CD14-positive monocyte (primary cell): ENCODE data around the gene DAB2IP. TPM values are rescaled to one million over a fixed set of nuclear protein-coding genes. Genes with fewer than 3 reads are reported as not detected.

ENCODE experiments used
- DNase-seq, 3 donors: peaks; one replicate each; pipeline ENCODE4 v3.0.0-alpha.2; 2011 to 2022
- H2AFZ ChIP-seq: 2 replicates; pipeline ENCODE4 v1.6.0; 2012; ENCODE audit warnings: mild to moderate bottlenecking, low read depth, low read length, inconsistent platforms; ENCODE audit not compliant: insufficient read depth, poor library complexity, severe bottlenecking
- H3K27ac ChIP-seq, 2 donors: 1 replicate in 1 of 2; 2 replicates in 1 of 2; pipeline ENCODE4 v1.5.1; 2012 to 2013; ENCODE audit warnings: low read length in 2 of 2, control low read depth in 1 of 2, inconsistent platforms in 1 of 2, low read depth in 1 of 2, mild to moderate bottlenecking in 1 of 2
- H3K27me3 ChIP-seq, 2 donors: one replicate each; pipeline versions ENCODE4 v1.6.0 to v1.6.1; 2011 to 2013; ENCODE audit warnings: low read length in 2 of 2; ENCODE audit not compliant: control insufficient read depth in 2 of 2, insufficient read depth in 2 of 2
- H3K36me3 ChIP-seq, 2 donors: replicated peaks in 1 of 2; 1 replicate in 1 of 2; 2 replicates in 1 of 2; pipeline versions ENCODE4 v1.5.1 to v1.6.1; 2012 to 2013; ENCODE audit warnings: low read length in 2 of 2, control low read depth in 1 of 2, inconsistent platforms in 1 of 2, mild to moderate bottlenecking in 1 of 2; ENCODE audit not compliant: insufficient read depth in 2 of 2, control insufficient read depth in 1 of 2
- H3K4me1 ChIP-seq, 2 donors: 1 replicate in 1 of 2; 2 replicates in 1 of 2; pipeline versions ENCODE4 v1.5.1 to v1.6.1; 2012 to 2013; ENCODE audit warnings: low read length in 2 of 2, control low read depth in 1 of 2, inconsistent platforms in 1 of 2, mild to moderate bottlenecking in 1 of 2, moderate library complexity in 1 of 2; ENCODE audit not compliant: insufficient read depth in 2 of 2, control insufficient read depth in 1 of 2
- H3K4me2 ChIP-seq: replicated peaks from 2 replicates; pipeline ENCODE3; 2012; ENCODE audit warnings: low read length, moderate library complexity, mild to moderate bottlenecking; ENCODE audit not compliant: poor library complexity, severe bottlenecking; ENCODE audit errors: extremely low read depth
- H3K4me3 ChIP-seq, 3 experiments: fragments of 200-600 bp in 1 of 3; sonication (generic) in 1 of 3; replicated peaks in 1 of 3; 1 replicate in 2 of 3; 2 replicates in 1 of 3; pipeline ENCODE4 v1.5.1; 2011 to 2013; ENCODE audit warnings: low read length in 3 of 3, mild to moderate bottlenecking in 3 of 3, control low read depth in 2 of 3, low read depth in 2 of 3, inconsistent platforms in 1 of 3, moderate library complexity in 1 of 3
- H3K79me2 ChIP-seq: 2 replicates; pipeline ENCODE4 v1.6.0; 2012; ENCODE audit warnings: mild to moderate bottlenecking, control low read depth, inconsistent platforms, low read length, moderate library complexity; ENCODE audit not compliant: insufficient read depth
- H3K9ac ChIP-seq: 2 replicates; pipeline ENCODE4 v1.6.0; 2017; ENCODE audit warnings: low read length, mild to moderate bottlenecking; ENCODE audit not compliant: insufficient read depth, poor library complexity, severe bottlenecking
- H3K9me3 ChIP-seq, 2 donors: replicated peaks in 1 of 2; 1 replicate in 1 of 2; 2 replicates in 1 of 2; pipeline versions ENCODE4 v1.5.1 to v1.6.1; 2012 to 2013; ENCODE audit warnings: low read length in 2 of 2, control low read depth in 1 of 2; ENCODE audit not compliant: control insufficient read depth in 1 of 2, insufficient read depth in 1 of 2
- H4K20me1 ChIP-seq: 2 replicates; pipeline ENCODE4 v1.6.0; 2012; ENCODE audit warnings: mild to moderate bottlenecking, low read length, control low read depth, moderate library complexity; ENCODE audit not compliant: insufficient read depth
- H3K27ac Mint-ChIP-seq, 7 donors: one replicate each; pipeline ENCODE4 v1.8.0; 2020; ENCODE audit warnings: mild to moderate bottlenecking in 7 of 7, mixed read lengths in 7 of 7, moderate library complexity in 6 of 7, inconsistent platforms in 2 of 7
- H3K27me3 Mint-ChIP-seq, 3 donors: one replicate each; pipeline ENCODE4 v1.8.0; 2021 to 2022; ENCODE audit warnings: low read depth in 3 of 3, mild to moderate bottlenecking in 3 of 3, mixed read lengths in 3 of 3, moderate library complexity in 3 of 3, inconsistent platforms in 1 of 3
- H3K36me3 Mint-ChIP-seq, 2 donors: one replicate each; pipeline ENCODE4 v1.8.0; 2020; ENCODE audit warnings: mixed read lengths in 2 of 2, inconsistent platforms in 1 of 2, mild to moderate bottlenecking in 1 of 2
- H3K4me1 Mint-ChIP-seq: one replicate; pipeline ENCODE4 v1.8.0; 2020; ENCODE audit warnings: mild to moderate bottlenecking, mixed read lengths
- H3K4me3 Mint-ChIP-seq, 2 donors: one replicate each; pipeline ENCODE4 v1.8.0; 2020; ENCODE audit warnings: mild to moderate bottlenecking in 2 of 2, mixed read lengths in 2 of 2, moderate library complexity in 1 of 2
- H3K9me3 Mint-ChIP-seq, 7 donors: one replicate each; pipeline ENCODE4 v1.8.0; 2020 to 2022; ENCODE audit warnings: mixed read lengths in 7 of 7, mild to moderate bottlenecking in 6 of 7, moderate library complexity in 6 of 7, inconsistent platforms in 2 of 7
- WGBS: methylation state at CpG from one replicate; pipeline ENCODE4 v1.1.5; 2013; ENCODE audit warnings: missing lambda C conversion rate; ENCODE audit not compliant: insufficient coverage; 5-methylcytosine and 5-hydroxymethylcytosine counted together
- intact Hi-C, 2 donors: fragments of 100-400 bp; cut with micrococcal nuclease; formaldehyde crosslinking; loops; one replicate each; pipeline versions ENCODE4 v1.15.0 to v1.15.1; 2023
- polyA plus RNA-seq, 3 donors: library from polyadenylated mRNA; depleted of rRNA in 1 of 3; unstranded in 2 of 3; stranded (reverse) in 1 of 3; fragments of 300-500 nt in 2 of 3; fragments of >200 nt in 1 of 3; fragmentation: Illumina TruSeq in 2 of 3; gene quantifications; 1 replicate in 2 of 3; 2 replicates in 1 of 3; pipeline ENCODE4 v1.2.3, GENCODE V29; 2012 to 2021
- TF ChIP-seq, protein P1 (sequence below): fragments of 200-600 bp; IDR thresholded peaks from one replicate; pipeline ENCODE4 v1.8.0; 2022; ENCODE audit warnings: antibody characterized with exemption, mild to moderate bottlenecking

The DAB2IP gene
- polyA plus RNA-seq, 3 donors, result 0.13 TPM; not detected in 2

DNA sequence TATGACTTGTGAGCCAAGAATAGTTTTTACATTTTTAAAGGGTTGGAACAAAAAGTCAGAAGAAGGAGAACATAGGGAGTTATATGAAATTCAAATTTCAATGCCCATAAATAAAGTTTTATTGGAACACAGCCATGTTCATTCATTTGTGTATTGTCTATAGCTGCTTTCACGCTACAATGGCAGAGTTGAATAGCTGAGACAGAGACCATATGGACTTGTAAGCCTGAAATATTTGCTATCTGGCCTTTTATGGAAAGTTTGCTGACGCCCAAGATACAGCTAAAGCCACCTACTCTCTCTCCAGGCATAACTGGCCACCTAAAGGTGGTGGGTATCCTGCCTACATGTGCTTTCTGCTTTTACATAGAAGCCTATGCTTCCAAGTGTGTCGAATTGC lies 10.9 kb downstream of the DAB2IP start:
- Mint-ChIP-seq H3K4me1 (no peaks in the 10 kb centered on the region), H3K36me3 (no peaks in the 10 kb centered on the region), H3K27me3 (peaks cover 20 to 26% (median 20%) of the 10 kb centered on the region in 3 donors), H3K9me3 (no peaks in the 10 kb centered on the region), H3K4me3 (no peak overlapping the region), H3K27ac (peak overlapping the region in 1 of 7 donors; percentile 52)
- Histone ChIP-seq H3K36me3 (no peaks in the 10 kb centered on the region), H3K79me2 (no peaks in the 10 kb centered on the region), H3K27ac (no peak overlapping the region), H3K4me2 (no peak overlapping the region), H3K4me1 (no peaks in the 10 kb centered on the region), H3K27me3 (peaks cover 0 to 18% of the 10 kb centered on the region in 2 donors), H4K20me1 (no peaks in the 10 kb centered on the region), H2AFZ (no peak overlapping the region), H3K4me3 (no peak overlapping the region), H3K9ac (no peak overlapping the region), H3K9me3 (no peaks in the 10 kb centered on the region)
- WGBS, result no CpG with 5 or more reads among the region's 3 CpGs
- intact Hi-C loops, result no loop called here
- no peak for DNase-seq
- TF ChIP-seq, protein P1, sequence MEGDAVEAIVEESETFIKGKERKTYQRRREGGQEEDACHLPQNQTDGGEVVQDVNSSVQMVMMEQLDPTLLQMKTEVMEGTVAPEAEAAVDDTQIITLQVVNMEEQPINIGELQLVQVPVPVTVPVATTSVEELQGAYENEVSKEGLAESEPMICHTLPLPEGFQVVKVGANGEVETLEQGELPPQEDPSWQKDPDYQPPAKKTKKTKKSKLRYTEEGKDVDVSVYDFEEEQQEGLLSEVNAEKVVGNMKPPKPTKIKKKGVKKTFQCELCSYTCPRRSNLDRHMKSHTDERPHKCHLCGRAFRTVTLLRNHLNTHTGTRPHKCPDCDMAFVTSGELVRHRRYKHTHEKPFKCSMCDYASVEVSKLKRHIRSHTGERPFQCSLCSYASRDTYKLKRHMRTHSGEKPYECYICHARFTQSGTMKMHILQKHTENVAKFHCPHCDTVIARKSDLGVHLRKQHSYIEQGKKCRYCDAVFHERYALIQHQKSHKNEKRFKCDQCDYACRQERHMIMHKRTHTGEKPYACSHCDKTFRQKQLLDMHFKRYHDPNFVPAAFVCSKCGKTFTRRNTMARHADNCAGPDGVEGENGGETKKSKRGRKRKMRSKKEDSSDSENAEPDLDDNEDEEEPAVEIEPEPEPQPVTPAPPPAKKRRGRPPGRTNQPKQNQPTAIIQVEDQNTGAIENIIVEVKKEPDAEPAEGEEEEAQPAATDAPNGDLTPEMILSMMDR, result no peak

DNA sequence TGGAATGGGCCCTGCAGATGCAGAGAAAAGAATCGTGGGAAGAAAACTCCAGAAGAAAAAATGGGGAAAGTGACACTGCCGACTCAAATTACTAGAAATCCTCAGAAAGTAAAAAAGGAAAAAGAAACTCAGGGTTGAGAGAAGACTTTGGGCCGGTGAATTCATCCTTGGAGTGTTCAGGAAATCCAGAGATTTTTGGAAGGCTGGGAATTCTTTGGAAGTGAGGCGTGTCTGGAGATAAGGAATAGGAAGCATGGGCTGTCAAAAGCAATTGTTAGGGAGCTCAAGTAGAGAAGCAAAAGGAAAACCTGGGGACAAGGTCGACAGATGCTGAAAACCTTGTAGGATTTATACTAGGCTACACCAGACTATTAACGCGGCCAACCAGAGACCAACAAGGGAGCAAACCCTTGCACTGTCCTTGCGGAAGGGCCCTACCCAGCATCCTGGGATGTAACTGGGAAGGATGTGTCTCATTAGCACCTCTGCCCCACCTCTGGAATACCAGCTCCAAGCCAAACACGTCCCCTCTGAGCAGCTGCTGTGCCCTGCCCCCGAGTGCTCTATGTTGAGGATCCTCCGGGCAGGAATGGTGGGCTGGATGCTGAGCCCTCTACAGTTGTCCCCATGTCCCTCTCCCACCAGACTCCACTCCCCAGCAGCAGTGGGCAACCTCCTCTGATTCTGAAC lies 11.6 kb downstream of the DAB2IP start:
- Mint-ChIP-seq H3K9me3 (no peaks in the 10 kb centered on the region), H3K27me3 (peaks cover 20 to 27% (median 26%) of the 10 kb centered on the region in 3 donors), H3K27ac (peak overlapping the region in 1 of 7 donors; percentile 43), H3K4me1 (no peaks in the 10 kb centered on the region), H3K36me3 (no peaks in the 10 kb centered on the region), H3K4me3 (no peak overlapping the region)
- intact Hi-C loops, result no loop called here
- Histone ChIP-seq H3K4me3 (no peak overlapping the region), H3K79me2 (no peaks in the 10 kb centered on the region), H4K20me1 (no peaks in the 10 kb centered on the region), H3K9ac (no peak overlapping the region), H3K4me2 (no peak overlapping the region), H3K36me3 (no peaks in the 10 kb centered on the region), H3K9me3 (no peaks in the 10 kb centered on the region), H3K27me3 (peaks cover 0 to 18% of the 10 kb centered on the region in 2 donors), H3K4me1 (no peaks in the 10 kb centered on the region), H3K27ac (no peak overlapping the region), H2AFZ (no peak overlapping the region)
- no peak for DNase-seq
- TF ChIP-seq, protein P1, result no peak
- 81% methylated on average over 6 of the region's 11 CpGs for WGBS
